Keratinocyte (primary cell): Measurements from ENCODE around the gene GALNT9. TPM values are rescaled to one million over a fixed set of nuclear protein-coding genes. Genes with fewer than 3 reads are reported as not detected.

Experiments
- DNase-seq: peaks from one replicate; pipeline ENCODE4 v3.0.0-alpha.2; 2011; ENCODE audit warnings: low read depth, missing footprints, low spot score
- FAIRE-seq: peaks from 2 replicates; lab custom pipeline; 2011; peaks lifted over from hg19 to GRCh38; lab: Jason Lieb, UNC
- H2AFZ ChIP-seq: 2 replicates; pipeline ENCODE4 v1.6.0; 2012; ENCODE audit warnings: low read length, control low read depth, inconsistent platforms; ENCODE audit not compliant: control insufficient read depth
- H3K27ac ChIP-seq: 2 replicates; pipeline ENCODE4 v1.5.1; 2011; ENCODE audit warnings: low read length; ENCODE audit not compliant: control insufficient read depth, insufficient read depth
- H3K27me3 ChIP-seq: 3 replicates; pipeline ENCODE4 v1.6.0; 2011; ENCODE audit warnings: low read length; ENCODE audit not compliant: control insufficient read depth, insufficient read depth; ENCODE audit errors: extremely low read depth
- H3K36me3 ChIP-seq, 2 experiments: 2 replicates in 1 of 2; 3 replicates in 1 of 2; pipeline ENCODE4 v1.5.1; 2011; ENCODE audit warnings: low read length in 2 of 2, mild to moderate bottlenecking in 1 of 2; ENCODE audit not compliant: control insufficient read depth in 2 of 2, insufficient read depth in 2 of 2; ENCODE audit errors: extremely low read depth in 1 of 2
- H3K4me1 ChIP-seq: 3 replicates; pipeline ENCODE4 v1.5.1; 2011; ENCODE audit warnings: low read length; ENCODE audit not compliant: control insufficient read depth, insufficient read depth; ENCODE audit errors: extremely low read depth
- H3K4me2 ChIP-seq: 3 replicates; pipeline ENCODE4 v1.6.0; 2011; ENCODE audit warnings: low read depth, low read length; ENCODE audit not compliant: control insufficient read depth, insufficient read depth; ENCODE audit errors: extremely low read depth
- H3K4me3 ChIP-seq, 3 experiments: fragments of 200-600 bp in 1 of 3; sonication (generic) in 1 of 3; 2 replicates in 2 of 3; 3 replicates in 1 of 3; pipeline ENCODE4 v1.5.1; 2011 to 2016; ENCODE audit warnings: low read length in 3 of 3, mild to moderate bottlenecking in 3 of 3, control low read depth in 2 of 3, inconsistent platforms in 1 of 3, low read depth in 1 of 3, mixed read lengths in 1 of 3, mixed run types in 1 of 3, moderate library complexity in 1 of 3; ENCODE audit not compliant: control insufficient read depth in 2 of 3, insufficient read depth in 2 of 3; ENCODE audit errors: extremely low read depth in 1 of 3
- H3K79me2 ChIP-seq: 2 replicates; pipeline ENCODE4 v1.6.0; 2012; ENCODE audit warnings: low read length; ENCODE audit not compliant: control insufficient read depth, insufficient read depth
- H3K9ac ChIP-seq: 3 replicates; pipeline ENCODE4 v1.6.0; 2011; ENCODE audit warnings: low read length; ENCODE audit not compliant: control insufficient read depth, insufficient read depth; ENCODE audit errors: extremely low read depth
- H3K9me1 ChIP-seq: 3 replicates; pipeline ENCODE4 v1.6.0; 2011; ENCODE audit warnings: low read length; ENCODE audit not compliant: control insufficient read depth, insufficient read depth; ENCODE audit errors: extremely low read depth
- H3K9me3 ChIP-seq: 2 replicates; pipeline ENCODE4 v1.5.1; 2012; ENCODE audit warnings: low read depth, low read length; ENCODE audit not compliant: control insufficient read depth
- H4K20me1 ChIP-seq: 3 replicates; pipeline ENCODE4 v1.6.0; 2011; ENCODE audit warnings: low read length; ENCODE audit not compliant: control insufficient read depth, insufficient read depth; ENCODE audit errors: extremely low read depth
- EZH2 ChIP-seq: IDR thresholded peaks from one replicate; pipeline ENCODE4 v1.6.1; 2012; ENCODE audit warnings: inconsistent platforms, mild to moderate bottlenecking, low read length, moderate library complexity
- dilution Hi-C: fragments of 300-500 bp; cut with MboI; formaldehyde crosslinking; loops from one replicate; pipeline ENCODE4 v1.7.0; 2020; ENCODE audit warnings: low sequenced_read_pairs; ENCODE audit not compliant: extremely low pct_ligation_motif_present
- polyA plus RNA-seq, 5 experiments: library from polyadenylated mRNA; depleted of rRNA in 3 of 5; stranded (reverse) in 3 of 5; stranded (forward) in 1 of 5; unstranded in 1 of 5; fragments of >200 nt; gene quantifications; 1 replicate in 1 of 5; 2 replicates in 3 of 5; 3 replicates in 1 of 5; pipeline versions ENCODE4 v1.2.1 to v1.2.3, GENCODE V29; 2011 to 2012; ENCODE audit warnings: missing spikeins in 2 of 5, low read depth in 1 of 5, low replicate concordance in 1 of 5
- TF ChIP-seq, protein P1 (sequence below), 3 experiments: IDR thresholded peaks in 1 of 3; conservative IDR thresholded peaks in 1 of 3; optimal IDR thresholded peaks in 1 of 3; 2 replicates in 2 of 3; 3 replicates in 1 of 3; pipeline versions ENCODE3 to v1.5.1; 2011; ENCODE audit warnings: low read length in 3 of 3, mild to moderate bottlenecking in 3 of 3, moderate library complexity in 2 of 3, control low read depth in 1 of 3, inconsistent platforms in 1 of 3; ENCODE audit not compliant: insufficient read depth in 2 of 3; ENCODE audit errors: extremely low read depth in 1 of 3

GALNT9 gene
- polyA plus RNA-seq, 1 donor (not counting 4 experiments of a cell fraction or from before 2014, with no cell fraction given) = not detected

DNA sequence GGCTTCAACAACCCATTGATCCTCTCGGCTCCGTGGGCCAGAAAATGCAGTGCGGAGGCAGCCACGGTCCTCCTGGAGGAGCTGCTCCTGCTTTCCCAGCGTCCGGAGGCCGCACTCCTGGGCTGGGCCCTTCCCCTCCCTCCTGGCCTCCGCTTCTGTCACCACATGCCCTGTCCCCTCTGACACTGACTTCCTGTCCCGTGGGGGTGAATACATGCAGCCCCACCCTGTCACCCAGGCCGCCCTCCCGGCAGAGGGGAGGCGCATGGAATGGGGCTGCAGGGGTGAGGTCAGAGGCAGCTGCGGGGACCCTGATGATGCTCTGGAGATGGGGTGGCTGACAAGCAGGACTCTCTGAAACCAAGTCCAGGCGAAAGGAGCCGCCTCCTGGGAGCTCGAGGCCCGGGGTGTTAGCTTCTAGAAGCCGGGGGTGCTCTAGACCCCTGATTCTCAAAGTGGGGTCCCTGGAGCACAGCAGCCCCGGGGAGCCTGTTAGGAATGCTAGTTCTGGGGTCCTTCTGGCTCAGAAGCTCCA is 152.9 kb downstream of the GALNT9 start:
- H3K9me1 ChIP-seq = no peaks in the 10 kb centered on the region
- no peak overlapping the region for H3K4me2 ChIP-seq
- no peaks in the 10 kb centered on the region for H3K9me3 ChIP-seq
- peaks cover 43% of the 10 kb centered on the region for H3K27me3 ChIP-seq
- FAIRE-seq (no peak), DNase-seq (no peak)
- dilution Hi-C loops = no loop called here
- no peak overlapping the region for H2AFZ ChIP-seq
- H4K20me1 ChIP-seq = peaks cover 2% of the 10 kb centered on the region
- no peak overlapping the region for H3K9ac ChIP-seq
- TF ChIP-seq, protein P1, sequence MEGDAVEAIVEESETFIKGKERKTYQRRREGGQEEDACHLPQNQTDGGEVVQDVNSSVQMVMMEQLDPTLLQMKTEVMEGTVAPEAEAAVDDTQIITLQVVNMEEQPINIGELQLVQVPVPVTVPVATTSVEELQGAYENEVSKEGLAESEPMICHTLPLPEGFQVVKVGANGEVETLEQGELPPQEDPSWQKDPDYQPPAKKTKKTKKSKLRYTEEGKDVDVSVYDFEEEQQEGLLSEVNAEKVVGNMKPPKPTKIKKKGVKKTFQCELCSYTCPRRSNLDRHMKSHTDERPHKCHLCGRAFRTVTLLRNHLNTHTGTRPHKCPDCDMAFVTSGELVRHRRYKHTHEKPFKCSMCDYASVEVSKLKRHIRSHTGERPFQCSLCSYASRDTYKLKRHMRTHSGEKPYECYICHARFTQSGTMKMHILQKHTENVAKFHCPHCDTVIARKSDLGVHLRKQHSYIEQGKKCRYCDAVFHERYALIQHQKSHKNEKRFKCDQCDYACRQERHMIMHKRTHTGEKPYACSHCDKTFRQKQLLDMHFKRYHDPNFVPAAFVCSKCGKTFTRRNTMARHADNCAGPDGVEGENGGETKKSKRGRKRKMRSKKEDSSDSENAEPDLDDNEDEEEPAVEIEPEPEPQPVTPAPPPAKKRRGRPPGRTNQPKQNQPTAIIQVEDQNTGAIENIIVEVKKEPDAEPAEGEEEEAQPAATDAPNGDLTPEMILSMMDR (optimal IDR thresholded peaks at IDR 0.05 in 1 of 3, IDR thresholded peaks at IDR 0.05 in 1 of 3, conservative IDR thresholded peaks at IDR 0.05 in 1 of 3; ENCODE audit: extremely low read depth in 1 of 3, insufficient read depth in 2 of 3, low read length in 3 of 3) = no peak
- peak; percentile 32 for TF ChIP-seq EZH2
- no peaks in the 10 kb centered on the region for H3K79me2 ChIP-seq
- H3K4me3 ChIP-seq = no peak overlapping the region
- no peak overlapping the region for H3K27ac ChIP-seq
- no peaks in the 10 kb centered on the region for H3K4me1 ChIP-seq
- no peaks in the 10 kb centered on the region for H3K36me3 ChIP-seq

GRCh38 chr12:132175496-132176384 is 153.6 kb downstream of the GALNT9 start:
- peaks cover 2% of the 10 kb centered on the region for H4K20me1 ChIP-seq
- no peaks in the 10 kb centered on the region for H3K4me1 ChIP-seq
- H3K9ac ChIP-seq = no peak overlapping the region
- dilution Hi-C loops = no loop called here
- DNase-seq = no peak
- no peaks in the 10 kb centered on the region for H3K9me1 ChIP-seq
- H3K36me3 ChIP-seq = no peaks in the 10 kb centered on the region
- H3K9me3 ChIP-seq = no peaks in the 10 kb centered on the region
- FAIRE-seq = no peak
- H3K27ac ChIP-seq = no peak overlapping the region
- H3K27me3 ChIP-seq = peaks cover 44% of the 10 kb centered on the region
- no peak overlapping the region for H3K4me3 ChIP-seq
- TF ChIP-seq, protein P1 (optimal IDR thresholded peaks at IDR 0.05 in 1 of 3, IDR thresholded peaks at IDR 0.05 in 1 of 3, conservative IDR thresholded peaks at IDR 0.05 in 1 of 3; ENCODE audit: extremely low read depth in 1 of 3, insufficient read depth in 2 of 3, low read length in 3 of 3) = no peak
- no peak for TF ChIP-seq EZH2
- H3K79me2 ChIP-seq = no peaks in the 10 kb centered on the region
- H3K4me2 ChIP-seq = no peak overlapping the region
- H2AFZ ChIP-seq = no peak overlapping the region
